Measurements from ENCODE around the gene MUC15.

GRCh38 chr11:26512196-26512595 is 59.9 kb downstream of the MUC15 start:
- TF ChIP-seq, protein P1, sequence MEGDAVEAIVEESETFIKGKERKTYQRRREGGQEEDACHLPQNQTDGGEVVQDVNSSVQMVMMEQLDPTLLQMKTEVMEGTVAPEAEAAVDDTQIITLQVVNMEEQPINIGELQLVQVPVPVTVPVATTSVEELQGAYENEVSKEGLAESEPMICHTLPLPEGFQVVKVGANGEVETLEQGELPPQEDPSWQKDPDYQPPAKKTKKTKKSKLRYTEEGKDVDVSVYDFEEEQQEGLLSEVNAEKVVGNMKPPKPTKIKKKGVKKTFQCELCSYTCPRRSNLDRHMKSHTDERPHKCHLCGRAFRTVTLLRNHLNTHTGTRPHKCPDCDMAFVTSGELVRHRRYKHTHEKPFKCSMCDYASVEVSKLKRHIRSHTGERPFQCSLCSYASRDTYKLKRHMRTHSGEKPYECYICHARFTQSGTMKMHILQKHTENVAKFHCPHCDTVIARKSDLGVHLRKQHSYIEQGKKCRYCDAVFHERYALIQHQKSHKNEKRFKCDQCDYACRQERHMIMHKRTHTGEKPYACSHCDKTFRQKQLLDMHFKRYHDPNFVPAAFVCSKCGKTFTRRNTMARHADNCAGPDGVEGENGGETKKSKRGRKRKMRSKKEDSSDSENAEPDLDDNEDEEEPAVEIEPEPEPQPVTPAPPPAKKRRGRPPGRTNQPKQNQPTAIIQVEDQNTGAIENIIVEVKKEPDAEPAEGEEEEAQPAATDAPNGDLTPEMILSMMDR (conservative IDR thresholded peaks at IDR 0.05; ENCODE audit: low read depth, low read length): no peak
- TF ChIP-seq EZH2 (IDR thresholded peaks at IDR 0.05; ENCODE audit: low read length, unreplicated experiment) (no peak), EZH2phosphoT487 (IDR thresholded peaks at IDR 0.05; ENCODE audit: borderline replicate concordance, low read length) (no peak)

Measured in PC-3 (cell line).